ENCODE data around the gene REXO5.

- TF ChIP-seq POLR2A (IDR thresholded peaks at IDR 0.05) (no peak), EP300 (IDR thresholded peaks at IDR 0.05) (no peak)
- TF ChIP-seq, protein P1, sequence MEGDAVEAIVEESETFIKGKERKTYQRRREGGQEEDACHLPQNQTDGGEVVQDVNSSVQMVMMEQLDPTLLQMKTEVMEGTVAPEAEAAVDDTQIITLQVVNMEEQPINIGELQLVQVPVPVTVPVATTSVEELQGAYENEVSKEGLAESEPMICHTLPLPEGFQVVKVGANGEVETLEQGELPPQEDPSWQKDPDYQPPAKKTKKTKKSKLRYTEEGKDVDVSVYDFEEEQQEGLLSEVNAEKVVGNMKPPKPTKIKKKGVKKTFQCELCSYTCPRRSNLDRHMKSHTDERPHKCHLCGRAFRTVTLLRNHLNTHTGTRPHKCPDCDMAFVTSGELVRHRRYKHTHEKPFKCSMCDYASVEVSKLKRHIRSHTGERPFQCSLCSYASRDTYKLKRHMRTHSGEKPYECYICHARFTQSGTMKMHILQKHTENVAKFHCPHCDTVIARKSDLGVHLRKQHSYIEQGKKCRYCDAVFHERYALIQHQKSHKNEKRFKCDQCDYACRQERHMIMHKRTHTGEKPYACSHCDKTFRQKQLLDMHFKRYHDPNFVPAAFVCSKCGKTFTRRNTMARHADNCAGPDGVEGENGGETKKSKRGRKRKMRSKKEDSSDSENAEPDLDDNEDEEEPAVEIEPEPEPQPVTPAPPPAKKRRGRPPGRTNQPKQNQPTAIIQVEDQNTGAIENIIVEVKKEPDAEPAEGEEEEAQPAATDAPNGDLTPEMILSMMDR (IDR thresholded peaks at IDR 0.05): no peak
These were observed 91.0 kb downstream of the REXO5 start for GRCh38 chr16:20897253-20897897.

Data from ovary (tissue), 3 donors.